OCI-LY3 (cell line): ENCODE measurements around the gene BFSP1.

ENCODE experiments used
- H2AFZ ChIP-seq: fragments of 200-600, 300-600 bp; shearing (Covaris generic); 2 replicates; pipeline ENCODE4 v1.6.0; 2014; ENCODE audit warnings: antibody characterized with exemption, low read depth, low read length
- H3K27ac ChIP-seq: fragments of 200-600, 300-600 bp; sonication (generic); 2 replicates; pipeline ENCODE4 v1.5.1; 2014; ENCODE audit warnings: mild to moderate bottlenecking, low read length, moderate library complexity, mixed read lengths
- H3K27me3 ChIP-seq: fragments of 200-600, 300-600 bp; sonication (generic); 2 replicates; pipeline ENCODE4 v1.6.1; 2014; ENCODE audit warnings: low read depth, low read length, mixed read lengths
- H3K36me3 ChIP-seq: fragments of 200-600, 300-600 bp; sonication (generic); replicated peaks from 2 replicates; pipeline ENCODE3; 2014; ENCODE audit warnings: low read depth, low read length, mixed read lengths
- H3K4me1 ChIP-seq: fragments of 300-600, 200-600 bp; sonication (generic); 2 replicates; pipeline ENCODE4 v1.6.1; 2014; ENCODE audit warnings: low read length, mixed read lengths
- H3K4me2 ChIP-seq: fragments of 200-600, 300-600 bp; sonication (generic); 2 replicates; pipeline ENCODE4 v1.6.1; 2014; ENCODE audit warnings: low read length, mixed read lengths
- H3K4me3 ChIP-seq: fragments of 300-600, 200-600 bp; sonication (generic); 2 replicates; pipeline ENCODE4 v1.5.1; 2014; ENCODE audit warnings: antibody characterized with exemption, mild to moderate bottlenecking, low read length, moderate library complexity
- H3K79me2 ChIP-seq: fragments of 300-600, 200-600 bp; shearing (Covaris generic); 2 replicates; pipeline ENCODE4 v1.6.1; 2014; ENCODE audit warnings: mild to moderate bottlenecking, low read length, mixed read lengths
- H3K9ac ChIP-seq: fragments of 300-600, 200-600 bp; shearing (Covaris generic); 2 replicates; pipeline ENCODE4 v1.6.0; 2014; ENCODE audit warnings: mild to moderate bottlenecking, low read length, moderate library complexity
- H3K9me3 ChIP-seq: fragments of 200-600, 300-600 bp; shearing (Covaris generic); 2 replicates; pipeline ENCODE4 v1.6.1; 2014; ENCODE audit warnings: low read length, mixed read lengths; ENCODE audit not compliant: insufficient read depth
- H4K20me1 ChIP-seq: fragments of 200-600, 300-600 bp; sonication (generic); 2 replicates; pipeline ENCODE4 v1.6.1; 2016; ENCODE audit warnings: low read length, mixed read lengths; ENCODE audit not compliant: insufficient read depth
- CTCF ChIP-seq: fragments of 200-600, 300-600 bp; sonication (generic); IDR thresholded peaks from 2 replicates; pipeline ENCODE4 v1.5.1; 2014; ENCODE audit warnings: antibody characterized with exemption, low read length, low read depth
- EZH2phosphoT487 ChIP-seq: fragments of 200-600 bp; shearing (Covaris generic); IDR thresholded peaks from 2 replicates; pipeline ENCODE4 v1.6.1; 2018; ENCODE audit warnings: antibody characterized with exemption, mixed run types, low read depth

BFSP1 gene

DNA sequence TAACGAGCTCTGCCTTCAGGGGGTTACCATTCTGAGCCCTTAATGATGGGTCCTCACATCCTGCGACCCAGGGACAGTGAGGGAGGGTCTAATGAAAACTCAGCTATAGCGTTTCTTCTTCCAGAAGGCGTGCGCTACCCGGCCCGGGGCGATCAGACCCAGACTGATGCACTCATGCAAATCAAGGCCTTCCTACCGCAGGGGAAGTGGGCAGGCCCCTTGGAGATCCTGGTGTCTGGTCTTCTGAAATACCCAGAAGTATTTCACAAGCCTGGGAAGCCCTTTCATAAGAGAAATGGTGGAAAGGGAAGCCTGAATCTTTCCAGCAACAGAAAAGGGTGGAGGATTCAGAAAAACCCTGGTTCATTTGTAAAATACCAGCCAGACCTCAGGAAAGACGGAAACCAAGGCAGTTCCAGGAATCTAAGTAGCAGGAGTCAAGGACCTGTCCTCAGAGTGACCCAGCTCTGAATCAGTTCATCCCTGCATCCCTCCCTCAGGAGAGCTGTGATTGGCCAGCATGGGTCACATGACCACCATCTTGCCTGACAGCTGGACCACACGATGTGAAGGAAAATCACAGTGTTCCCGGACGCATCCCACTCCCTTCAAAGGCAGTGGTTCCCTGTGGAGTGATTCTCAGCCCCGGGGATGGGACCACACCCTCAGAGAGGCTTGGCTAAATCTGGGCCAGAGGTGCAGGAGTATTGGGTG is 12.7 kb downstream of the BFSP1 start:
- Histone ChIP-seq H3K4me3 (no peak overlapping the region), H3K36me3 (no peaks in the 10 kb centered on the region), H3K4me2 (no peak overlapping the region), H3K9me3 (no peaks in the 10 kb centered on the region), H3K27me3 (peaks cover 34% of the 10 kb centered on the region), H2AFZ (no peak overlapping the region), H3K79me2 (no peaks in the 10 kb centered on the region), H3K4me1 (no peaks in the 10 kb centered on the region), H4K20me1 (no peaks in the 10 kb centered on the region), H3K27ac (no peak overlapping the region), H3K9ac (no peak overlapping the region)
- TF ChIP-seq EZH2phosphoT487 = no peak

DNA sequence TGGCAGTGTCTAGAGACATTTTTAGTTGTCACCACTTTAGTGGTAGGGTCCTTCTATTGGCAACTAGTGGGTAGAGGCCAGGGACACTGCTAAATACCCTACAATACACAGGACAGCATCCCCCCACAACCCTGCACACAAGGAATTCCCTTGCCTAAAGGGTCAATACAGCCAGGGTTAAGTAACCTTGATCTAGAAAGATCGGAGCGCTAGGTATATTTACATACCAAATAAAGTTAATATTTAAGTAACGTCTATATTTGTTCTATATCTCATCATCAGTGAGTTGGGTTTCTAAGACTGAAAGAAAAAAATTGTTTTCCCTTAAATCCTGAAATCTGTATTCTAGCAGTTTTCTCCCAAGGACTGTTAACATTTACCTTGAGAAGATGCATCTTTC is 16.1 kb downstream of the BFSP1 start:
- TF ChIP-seq CTCF (no peak), EZH2phosphoT487 (no peak)
- no peaks in the 10 kb centered on the region for H4K20me1 ChIP-seq
- no peak overlapping the region for H3K4me2 ChIP-seq
- H2AFZ ChIP-seq = no peak overlapping the region
- H3K27me3 ChIP-seq = peaks cover 41% of the 10 kb centered on the region
- no peak overlapping the region for H3K9ac ChIP-seq
- H3K9me3 ChIP-seq = no peaks in the 10 kb centered on the region
- H3K4me3 ChIP-seq = no peak overlapping the region
- no peaks in the 10 kb centered on the region for H3K79me2 ChIP-seq
- H3K27ac ChIP-seq = no peak overlapping the region
- no peaks in the 10 kb centered on the region for H3K36me3 ChIP-seq
- H3K4me1 ChIP-seq = no peaks in the 10 kb centered on the region

DNA sequence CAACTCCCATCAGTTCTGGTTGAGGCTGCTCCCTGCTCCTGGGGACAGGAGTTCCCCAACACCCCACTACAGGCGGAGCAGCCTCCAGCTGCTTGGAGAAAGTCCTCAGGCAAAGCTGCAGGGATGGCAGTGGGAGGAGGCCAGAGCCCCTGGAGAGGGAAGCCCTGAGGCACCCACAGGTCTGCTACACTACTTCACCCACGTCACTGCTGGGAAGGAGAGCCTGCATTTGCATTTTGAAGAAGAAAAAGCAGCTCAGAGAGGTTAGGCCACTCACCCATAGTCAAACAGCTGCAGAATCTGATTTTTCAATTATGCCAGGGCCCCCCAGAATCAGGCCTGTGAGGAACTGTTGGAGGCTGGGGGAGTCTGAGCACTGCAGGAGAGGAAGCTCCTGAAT is 17.2 kb downstream of the BFSP1 start:
- Histone ChIP-seq H3K9ac (no peak overlapping the region), H3K4me1 (no peaks in the 10 kb centered on the region), H4K20me1 (no peaks in the 10 kb centered on the region), H3K36me3 (no peaks in the 10 kb centered on the region), H3K4me3 (no peak overlapping the region), H3K27ac (no peak overlapping the region), H2AFZ (no peak overlapping the region), H3K9me3 (no peaks in the 10 kb centered on the region), H3K4me2 (no peak overlapping the region), H3K27me3 (peaks cover 42% of the 10 kb centered on the region), H3K79me2 (no peaks in the 10 kb centered on the region)
- TF ChIP-seq CTCF (no peak), EZH2phosphoT487 (no peak)

DNA sequence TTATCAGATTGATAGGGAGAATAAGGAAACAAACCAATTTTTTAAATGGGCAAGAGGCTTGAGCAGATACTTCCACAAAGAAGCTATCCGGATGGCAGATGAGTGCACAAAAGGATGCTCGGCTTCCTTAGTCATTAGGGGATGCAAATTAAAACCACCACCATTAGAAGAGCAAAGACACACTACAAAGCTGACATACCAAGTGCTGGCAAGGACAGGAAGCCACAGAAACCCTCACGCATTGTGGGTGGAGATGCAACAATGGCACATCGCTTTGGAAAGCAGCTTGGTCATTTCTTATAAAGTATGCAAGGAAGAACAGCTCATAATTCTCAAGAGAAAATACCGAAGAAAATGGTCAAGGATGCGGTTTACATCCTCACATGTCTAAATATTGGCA is 19.8 kb downstream of the BFSP1 start:
- Histone ChIP-seq H3K9me3 (no peaks in the 10 kb centered on the region), H3K4me3 (no peak overlapping the region), H3K4me1 (peaks cover 6% of the 10 kb centered on the region; the same call in 1 of the 2 replicates), H3K27ac (no peak overlapping the region), H3K36me3 (no peaks in the 10 kb centered on the region), H3K27me3 (peaks cover 38% of the 10 kb centered on the region), H4K20me1 (no peaks in the 10 kb centered on the region), H3K79me2 (no peaks in the 10 kb centered on the region), H3K4me2 (no peak overlapping the region), H2AFZ (no peak overlapping the region), H3K9ac (no peak overlapping the region)
- TF ChIP-seq CTCF (no peak), EZH2phosphoT487 (no peak)
